Measurements from ENCODE around the gene SNAP47. TPM values are rescaled to one million over a fixed set of nuclear protein-coding genes. Genes with fewer than 3 reads are reported as not detected.

Gene SNAP47
- total RNA-seq, 4 donors from 2014 or later: 24.1 to 49.0 (median 38.4) TPM

DNA sequence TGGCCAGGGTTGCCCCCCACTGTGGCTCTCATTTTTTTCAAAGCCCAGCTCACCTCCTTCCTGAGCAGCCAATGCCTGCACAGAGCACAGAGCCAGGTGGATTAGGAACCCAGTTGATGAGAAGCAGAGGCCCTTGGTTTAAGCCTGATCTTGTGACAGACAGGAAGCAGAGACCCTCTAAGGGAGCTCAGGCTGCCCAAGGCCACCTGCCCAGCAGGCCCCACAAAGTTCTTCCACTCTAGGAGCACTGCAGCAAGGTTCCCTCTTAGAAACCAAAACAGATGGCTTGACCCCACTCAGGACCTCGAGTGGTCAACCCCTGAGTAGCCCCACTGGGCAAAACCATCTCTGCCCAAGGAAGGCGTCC, 54.8 kb downstream of the SNAP47 start:
- Histone ChIP-seq H3K4me1 (peaks cover 15 to 36% (median 27%) of the 10 kb centered on the region in 4 donors), H3K4me3 (no peak overlapping the region), H3K27me3 (peaks cover 7% of the 10 kb centered on the region), H3K36me3 (no peaks in the 10 kb centered on the region), H3K27ac (no peak overlapping the region), H3K9me3 (no peaks in the 10 kb centered on the region)
- DNase-seq: no peak
- 79 to 100% methylated on average over 2 of the region's 2 CpGs for WGBS, 2 donors (ENCODE audit: low coverage in 1 of 2)
- intact Hi-C loops (cut with DNase I; ENCODE audit: low total_unique reads): loop anchor here (10.0 kb wide), 1 partner anchor 95 kb away; no protein-coding TSS in a partner anchor
- in situ Hi-C loops (cut with MboI; ENCODE audit: low pct_ligation_motif_present in 1 of 4, low pct_unique_long_range_greater_than_20kb in 1 of 4, low sequenced_read_pairs in 3 of 4): no loop called here
- no peak for TF ChIP-seq POLR2AphosphoS5 (IDR thresholded peaks at IDR 0.05)
- no peak for TF ChIP-seq EP300 (IDR thresholded peaks at IDR 0.05; ENCODE audit: low read depth)
- TF ChIP-seq, protein P1, sequence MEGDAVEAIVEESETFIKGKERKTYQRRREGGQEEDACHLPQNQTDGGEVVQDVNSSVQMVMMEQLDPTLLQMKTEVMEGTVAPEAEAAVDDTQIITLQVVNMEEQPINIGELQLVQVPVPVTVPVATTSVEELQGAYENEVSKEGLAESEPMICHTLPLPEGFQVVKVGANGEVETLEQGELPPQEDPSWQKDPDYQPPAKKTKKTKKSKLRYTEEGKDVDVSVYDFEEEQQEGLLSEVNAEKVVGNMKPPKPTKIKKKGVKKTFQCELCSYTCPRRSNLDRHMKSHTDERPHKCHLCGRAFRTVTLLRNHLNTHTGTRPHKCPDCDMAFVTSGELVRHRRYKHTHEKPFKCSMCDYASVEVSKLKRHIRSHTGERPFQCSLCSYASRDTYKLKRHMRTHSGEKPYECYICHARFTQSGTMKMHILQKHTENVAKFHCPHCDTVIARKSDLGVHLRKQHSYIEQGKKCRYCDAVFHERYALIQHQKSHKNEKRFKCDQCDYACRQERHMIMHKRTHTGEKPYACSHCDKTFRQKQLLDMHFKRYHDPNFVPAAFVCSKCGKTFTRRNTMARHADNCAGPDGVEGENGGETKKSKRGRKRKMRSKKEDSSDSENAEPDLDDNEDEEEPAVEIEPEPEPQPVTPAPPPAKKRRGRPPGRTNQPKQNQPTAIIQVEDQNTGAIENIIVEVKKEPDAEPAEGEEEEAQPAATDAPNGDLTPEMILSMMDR (IDR thresholded peaks at IDR 0.05): no peak
- no peak for TF ChIP-seq POLR2A (IDR thresholded peaks at IDR 0.05)

DNA sequence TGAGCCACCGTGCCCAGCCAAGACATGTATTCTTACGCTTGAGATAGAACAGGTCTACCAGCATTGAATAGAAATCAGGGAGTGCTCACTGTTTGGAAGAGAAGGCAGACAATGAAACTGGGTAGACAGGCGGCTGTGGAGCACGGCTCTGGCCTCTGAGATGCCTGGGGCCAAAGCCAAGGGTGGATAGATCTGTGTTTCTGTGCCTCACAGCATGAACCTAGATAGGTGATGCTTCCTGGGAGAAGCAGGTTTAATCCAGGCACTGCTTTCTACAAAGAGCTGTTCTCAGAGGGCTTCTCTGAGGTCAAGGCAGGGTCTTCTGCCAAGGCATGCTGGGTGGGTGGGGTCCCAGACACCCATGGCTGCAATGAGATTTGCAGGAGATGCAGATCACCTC, 55.6 kb downstream of the SNAP47 start:
- peaks cover 15 to 36% (median 27%) of the 10 kb centered on the region in 4 donors for H3K4me1 ChIP-seq
- 68% methylated on average over 4 of the region's 4 CpGs; no CpG with 5 or more reads in 1 of the 2 donors for WGBS, 2 donors (ENCODE audit: low coverage in 1 of 2)
- no peaks in the 10 kb centered on the region for H3K36me3 ChIP-seq
- H3K27ac ChIP-seq: no peak overlapping the region
- intact Hi-C loops (cut with DNase I; ENCODE audit: low total_unique reads): loop anchor here (10.0 kb wide), 1 partner anchor 94 kb away; no protein-coding TSS in a partner anchor
- no peak overlapping the region for H3K4me3 ChIP-seq
- no peak for DNase-seq
- H3K9me3 ChIP-seq: no peaks in the 10 kb centered on the region
- TF ChIP-seq EP300 (IDR thresholded peaks at IDR 0.05; ENCODE audit: low read depth) (no peak), POLR2A (IDR thresholded peaks at IDR 0.05) (no peak), POLR2AphosphoS5 (IDR thresholded peaks at IDR 0.05) (no peak)
- TF ChIP-seq, protein P1 (IDR thresholded peaks at IDR 0.05): no peak
- in situ Hi-C loops (cut with MboI; ENCODE audit: low pct_ligation_motif_present in 1 of 4, low pct_unique_long_range_greater_than_20kb in 1 of 4, low sequenced_read_pairs in 3 of 4): no loop called here
- peaks cover 7% of the 10 kb centered on the region for H3K27me3 ChIP-seq

DNA sequence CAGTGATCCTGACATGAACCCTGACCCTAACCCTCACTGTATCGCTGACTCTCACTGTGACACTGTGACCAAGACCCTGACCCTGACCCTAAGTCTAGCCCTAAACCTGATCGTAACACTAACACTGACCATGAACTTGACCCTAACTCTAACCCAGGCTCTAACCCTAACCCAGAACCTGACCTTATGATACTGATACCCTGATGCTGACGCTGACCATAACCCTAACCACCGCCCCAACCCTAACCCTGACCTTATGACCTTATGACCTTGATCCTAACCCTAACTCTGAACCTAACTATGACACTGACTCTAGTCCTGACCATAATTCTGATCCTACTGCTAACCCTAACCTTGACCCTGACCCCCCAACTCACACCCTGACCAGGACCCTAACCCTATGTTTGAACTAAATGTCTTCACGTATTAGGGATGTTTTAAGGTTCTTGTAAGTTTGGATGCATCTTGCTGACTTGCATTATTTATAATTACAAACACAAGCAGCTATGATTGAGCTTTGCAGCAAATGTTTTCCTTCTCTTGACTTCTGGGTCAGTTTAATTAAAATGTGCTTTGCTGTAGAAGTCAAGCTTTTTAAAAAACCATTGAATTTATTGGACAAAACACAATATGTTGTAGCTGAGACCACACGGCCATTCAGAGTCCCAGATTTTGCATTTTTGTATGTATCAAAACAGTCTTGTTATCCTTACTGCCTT, 56.3 kb downstream of the SNAP47 start:
- Histone ChIP-seq H3K27ac (no peak overlapping the region), H3K36me3 (no peaks in the 10 kb centered on the region), H3K4me1 (peaks cover 11 to 31% (median 22%) of the 10 kb centered on the region in 4 donors), H3K9me3 (no peaks in the 10 kb centered on the region), H3K27me3 (peaks cover 7% of the 10 kb centered on the region), H3K4me3 (no peak overlapping the region)
- 85 to 86% methylated on average over 4 to 6 of the region's 6 CpGs for WGBS, 2 donors (ENCODE audit: low coverage in 1 of 2)
- DNase-seq: no peak
- TF ChIP-seq EP300 (IDR thresholded peaks at IDR 0.05; ENCODE audit: low read depth) (no peak), POLR2A (IDR thresholded peaks at IDR 0.05) (no peak), POLR2AphosphoS5 (IDR thresholded peaks at IDR 0.05) (no peak)
- TF ChIP-seq, protein P1 (IDR thresholded peaks at IDR 0.05): no peak
- in situ Hi-C loops (cut with MboI; ENCODE audit: low pct_ligation_motif_present in 1 of 4, low pct_unique_long_range_greater_than_20kb in 1 of 4, low sequenced_read_pairs in 3 of 4) (no loop called here), intact Hi-C loops (cut with DNase I; ENCODE audit: low total_unique reads) (loop anchor here (10.0 kb wide), 1 partner anchor 93 kb away; no protein-coding TSS in a partner anchor)

DNA sequence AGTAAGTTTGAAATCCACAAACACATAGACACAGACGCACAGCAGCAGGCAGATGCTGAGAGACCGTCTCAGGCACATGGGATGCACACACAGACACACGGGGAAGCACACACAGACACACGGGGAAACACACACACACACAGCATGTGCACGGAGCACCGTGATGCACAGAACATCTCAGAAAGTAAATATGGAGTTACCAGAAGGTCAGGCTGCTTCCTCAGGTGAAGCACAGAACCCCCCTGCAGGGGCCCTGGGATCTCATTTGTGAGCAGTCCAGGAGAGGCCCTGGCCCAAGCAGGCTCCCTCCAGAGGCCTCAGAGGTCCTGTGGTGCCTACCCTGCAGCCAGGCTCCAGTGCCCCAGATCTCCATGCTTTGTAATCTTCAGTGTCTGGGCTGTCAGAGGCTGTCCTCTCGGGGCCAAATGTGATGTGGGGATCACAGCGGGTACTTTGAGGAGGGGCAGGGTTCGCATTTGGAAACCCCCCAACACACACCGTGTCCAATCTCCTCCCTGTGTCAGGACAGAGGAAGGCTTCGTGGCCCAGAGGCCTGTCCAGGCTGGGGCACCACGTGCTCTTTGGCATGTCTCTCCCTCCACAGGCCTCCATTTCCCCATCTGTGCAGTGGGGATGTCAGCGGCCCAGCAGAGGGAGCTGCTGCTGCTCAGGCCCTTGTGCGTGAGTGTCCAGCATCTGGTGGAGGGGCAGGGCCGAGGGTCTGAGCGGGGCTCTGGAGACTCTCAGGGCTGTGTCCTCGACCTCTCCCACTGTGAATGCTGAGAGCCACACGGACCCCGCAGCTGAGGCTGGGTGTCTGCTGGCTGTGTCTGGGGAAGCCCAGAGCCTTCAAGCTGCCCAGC, 57.2 kb downstream of the SNAP47 start:
- no peak for DNase-seq
- Histone ChIP-seq H3K27me3 (peaks cover 4% of the 10 kb centered on the region), H3K27ac (no peak overlapping the region), H3K36me3 (no peaks in the 10 kb centered on the region), H3K4me1 (peaks cover 2 to 22% (median 14%) of the 10 kb centered on the region in 4 donors), H3K4me3 (no peak overlapping the region), H3K9me3 (no peaks in the 10 kb centered on the region)
- TF ChIP-seq, protein P1 (IDR thresholded peaks at IDR 0.05): no peak
- TF ChIP-seq POLR2AphosphoS5 (IDR thresholded peaks at IDR 0.05) (no peak), POLR2A (IDR thresholded peaks at IDR 0.05) (no peak), EP300 (IDR thresholded peaks at IDR 0.05; ENCODE audit: low read depth) (no peak)
- intact Hi-C loops (cut with DNase I; ENCODE audit: low total_unique reads) (loop anchor here (10.0 kb wide), 1 partner anchor 92 kb away; no protein-coding TSS in a partner anchor), in situ Hi-C loops (cut with MboI; ENCODE audit: low pct_ligation_motif_present in 1 of 4, low pct_unique_long_range_greater_than_20kb in 1 of 4, low sequenced_read_pairs in 3 of 4) (no loop called here)
- WGBS, 2 donors (ENCODE audit: low coverage in 1 of 2): 75 to 80% methylated on average over 4 to 19 of the region's 19 CpGs
